Activated CD4-positive, alpha-beta memory T cell treated with anti-CD3 and anti-CD28 coated beads for 36 hours (primary cell): ENCODE data around the gene OR9K2. TPM values are rescaled to one million over a fixed set of nuclear protein-coding genes. Genes with fewer than 3 reads are reported as not detected.
"Not testable (repeated sequence)": the region's sequence is repeated elsewhere in the genome, so short reads cannot be mapped to it uniquely, and the experiment has no call there.

Source experiments
- CTCF ChIA-PET: fragments of 350-600 bp; sonication (Branson Sonifier 250); formaldehyde crosslinking; loops from one replicate; lab custom pipeline; 2021; ENCODE audit warnings: antibody characterized with exemption, inconsistent platforms; lab: Charles Lee
- POLR2A ChIA-PET: fragments of 350-600 bp; sonication (Branson Sonifier 250); formaldehyde crosslinking; loops from one replicate; lab custom pipeline; 2021; ENCODE audit warnings: antibody characterized with exemption; lab: Charles Lee
- DNase-seq: peaks from one replicate; pipeline ENCODE4 v3.0.0-alpha.2; 2020
- H3K27ac Mint-ChIP-seq: one replicate; pipeline ENCODE4 v1.8.0; 2021; ENCODE audit warnings: mixed read lengths
- H3K27me3 Mint-ChIP-seq: one replicate; pipeline ENCODE4 v1.8.0; 2021; ENCODE audit warnings: mixed read lengths
- H3K36me3 Mint-ChIP-seq: one replicate; pipeline ENCODE4 v1.8.0; 2021; ENCODE audit warnings: mixed read lengths
- H3K4me1 Mint-ChIP-seq: one replicate; pipeline ENCODE4 v1.8.0; 2021; ENCODE audit warnings: low read depth, mixed read lengths
- H3K4me3 Mint-ChIP-seq: one replicate; pipeline ENCODE4 v1.8.0; 2021; ENCODE audit warnings: mild to moderate bottlenecking, mixed read lengths
- H3K9me3 Mint-ChIP-seq: one replicate; pipeline ENCODE4 v1.8.0; 2021; ENCODE audit warnings: mixed read lengths
- intact Hi-C: fragments of 100-400 bp; cut with micrococcal nuclease; formaldehyde crosslinking; loops from one replicate; pipeline ENCODE4 v1.15.1; 2023
- total RNA-seq, 2 experiments: library from RNA; stranded (reverse); gene quantifications; one replicate each; pipeline ENCODE4 v1.2.3, GENCODE V29; 2021

Gene OR9K2
- not detected for total RNA-seq

DNA sequence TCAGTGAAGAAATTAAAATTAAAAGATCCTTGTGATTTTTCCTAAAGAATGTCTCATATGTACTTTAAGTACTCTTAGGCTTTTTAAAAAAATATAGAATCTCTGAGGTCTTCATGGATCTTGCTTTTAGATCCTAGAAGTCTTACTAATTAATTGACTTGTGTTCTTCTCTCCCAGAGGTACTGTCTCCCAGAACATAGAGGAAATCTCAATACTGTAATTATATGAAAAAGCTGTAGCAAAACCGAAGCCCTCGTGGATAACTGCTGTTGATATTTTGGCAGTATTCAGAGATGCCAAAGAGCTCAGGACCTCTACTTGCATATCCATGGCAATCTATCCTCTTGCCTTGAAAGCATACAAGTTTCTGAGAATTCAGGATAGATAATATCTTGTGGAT, at the start of gene OR9K2:
Gene OR9K2, plus strand, starts transcription at position 301 of the 400 bp plus-strand sequence. CDS start 3,429 bp downstream, outside the sequence.
- Mint-ChIP-seq H3K9me3 (no peaks in the 10 kb centered on the region), H3K4me1 (no peaks in the 10 kb centered on the region), H3K4me3 (no peak within 1 kb of the TSS), H3K27me3 (peaks cover 34% of the 10 kb centered on the region), H3K27ac (no peak within 1 kb of the TSS), H3K36me3 (no peaks in the 10 kb centered on the region)
- DNase-seq = no peak
- ChIA-PET CTCF (no interaction called here), POLR2A (no interaction called here)
- intact Hi-C loops = no loop called here

DNA sequence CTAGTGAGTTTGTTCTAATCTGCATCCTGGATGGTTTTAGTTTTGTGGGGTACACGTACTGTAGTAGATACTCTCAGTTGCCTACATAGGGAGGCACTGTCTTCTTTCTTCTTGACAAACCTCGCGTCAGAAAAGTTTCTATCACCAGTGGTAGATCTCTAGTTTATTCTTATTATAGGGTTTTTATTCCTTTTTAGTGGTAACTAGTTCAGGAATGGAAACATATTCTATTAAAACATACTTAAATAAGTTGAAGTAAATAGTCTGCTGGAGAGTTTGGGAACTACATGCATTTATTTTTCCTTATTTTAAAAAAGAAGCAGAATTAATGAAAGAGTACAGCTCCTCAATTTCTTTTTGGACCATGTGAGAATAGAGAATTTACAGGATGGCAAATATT, 33.6 kb upstream of the OR9K2 start:
- H3K4me3 Mint-ChIP-seq = no peak overlapping the region
- ChIA-PET POLR2A (no interaction called here), CTCF (no interaction called here)
- intact Hi-C loops = no loop called here
- H3K27me3 Mint-ChIP-seq = peaks cover 18% of the 10 kb centered on the region
- no peaks in the 10 kb centered on the region for H3K4me1 Mint-ChIP-seq
- no peak for DNase-seq
- no peak overlapping the region for H3K27ac Mint-ChIP-seq
- H3K9me3 Mint-ChIP-seq = no peaks in the 10 kb centered on the region
- H3K36me3 Mint-ChIP-seq = no peaks in the 10 kb centered on the region

DNA sequence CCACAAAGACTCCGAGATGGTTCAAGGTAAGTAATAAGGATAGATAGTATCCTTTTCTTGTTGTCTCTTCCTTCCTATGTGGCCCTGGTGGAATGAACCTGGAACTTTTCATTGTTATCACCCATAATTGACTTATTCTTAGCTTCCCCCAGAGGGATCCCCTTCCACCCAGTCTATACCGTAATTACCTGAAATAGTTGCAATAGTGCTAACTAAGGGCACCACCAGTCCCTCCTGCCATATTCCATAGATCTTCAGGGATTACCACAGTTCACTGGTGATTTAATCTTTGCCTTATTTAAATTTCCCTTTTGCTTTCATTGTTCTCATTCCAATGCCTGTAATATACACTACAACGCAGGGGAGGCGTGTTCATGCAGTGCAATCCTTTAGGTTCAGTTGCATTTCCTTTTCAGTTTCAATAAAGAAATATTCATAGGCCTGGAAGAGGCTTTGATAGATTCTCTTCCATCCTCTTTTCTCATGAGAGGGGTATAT, 13.8 kb upstream of the OR9K2 start:
- Mint-ChIP-seq H3K9me3 (no peaks in the 10 kb centered on the region), H3K4me3 (no peak overlapping the region), H3K36me3 (no peaks in the 10 kb centered on the region), H3K27ac (no peak overlapping the region), H3K4me1 (no peaks in the 10 kb centered on the region), H3K27me3 (peaks cover 7% of the 10 kb centered on the region)
- CTCF ChIA-PET = interaction anchor here (0.5 kb wide), 1 partner anchor 145 kb away, joined by 3 read pairs; no protein-coding TSS in a partner anchor
- no peak for DNase-seq
- intact Hi-C loops = no loop called here
- POLR2A ChIA-PET = no interaction called here

DNA sequence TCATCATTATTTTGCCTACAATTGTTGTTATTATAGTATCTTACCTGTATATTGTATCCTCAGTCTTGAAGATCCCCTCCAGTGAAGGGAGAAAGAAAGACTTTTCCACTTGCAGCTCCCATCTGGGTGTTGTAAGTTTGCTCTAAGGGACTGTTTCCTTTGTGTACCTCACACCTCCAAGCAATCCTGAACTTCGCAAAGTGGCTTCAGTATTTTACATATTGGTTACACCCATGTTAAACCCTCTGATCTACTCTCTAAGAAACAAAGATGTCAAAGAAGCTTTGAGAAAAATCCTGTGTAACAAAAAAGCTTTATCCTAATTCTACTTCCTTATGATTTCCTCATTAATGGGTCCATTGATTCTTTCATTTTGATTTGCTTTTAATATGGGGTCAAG, 10.1 kb upstream of the OR9K2 start:
- Mint-ChIP-seq H3K27me3 (peaks cover 25% of the 10 kb centered on the region), H3K4me3 (no peak overlapping the region), H3K4me1 (no peaks in the 10 kb centered on the region), H3K27ac (no peak overlapping the region), H3K36me3 (no peaks in the 10 kb centered on the region), H3K9me3 (no peaks in the 10 kb centered on the region)
- intact Hi-C loops = no loop called here
- POLR2A ChIA-PET = no interaction called here
- no peak for DNase-seq
- CTCF ChIA-PET = no interaction called here

- no peaks in the 10 kb centered on the region for H3K4me1 Mint-ChIP-seq
- no peaks in the 10 kb centered on the region for H3K9me3 Mint-ChIP-seq
- peaks cover 34% of the 10 kb centered on the region for H3K27me3 Mint-ChIP-seq
- H3K36me3 Mint-ChIP-seq = no peaks in the 10 kb centered on the region
- no peak overlapping the region for H3K27ac Mint-ChIP-seq
- CTCF ChIA-PET = interaction anchor here (1.0 kb wide), 1 partner anchor 9 kb away, joined by 5 read pairs; no protein-coding TSS in a partner anchor
- H3K4me3 Mint-ChIP-seq = no peak overlapping the region
- intact Hi-C loops = no loop called here
- DNase-seq = no peak
- POLR2A ChIA-PET = no interaction called here
Observed at GRCh38 chr12:55132816-55133215, 6.6 kb downstream of the OR9K2 start.

GRCh38 chr12:55142669-55143565, 16.7 kb downstream of the OR9K2 start:
- no peaks in the 10 kb centered on the region for H3K9me3 Mint-ChIP-seq
- no peaks in the 10 kb centered on the region for H3K27me3 Mint-ChIP-seq
- H3K27ac Mint-ChIP-seq = no peak overlapping the region
- peak; percentile 41 for DNase-seq
- ChIA-PET POLR2A (no interaction called here), CTCF (interaction anchor here (0.6 to 2.0 kb wide), 11 partner anchors 10 to 441 kb away, joined by 3 to 19 read pairs (median 6); no protein-coding TSS in a partner anchor)
- H3K36me3 Mint-ChIP-seq = no peaks in the 10 kb centered on the region
- H3K4me1 Mint-ChIP-seq = peaks cover 5% of the 10 kb centered on the region
- H3K4me3 Mint-ChIP-seq = no peak overlapping the region
- intact Hi-C loops = loop anchor here (1.0 to 10.0 kb wide), 4 partner anchors 71 to 441 kb away; no protein-coding TSS in a partner anchor

DNA sequence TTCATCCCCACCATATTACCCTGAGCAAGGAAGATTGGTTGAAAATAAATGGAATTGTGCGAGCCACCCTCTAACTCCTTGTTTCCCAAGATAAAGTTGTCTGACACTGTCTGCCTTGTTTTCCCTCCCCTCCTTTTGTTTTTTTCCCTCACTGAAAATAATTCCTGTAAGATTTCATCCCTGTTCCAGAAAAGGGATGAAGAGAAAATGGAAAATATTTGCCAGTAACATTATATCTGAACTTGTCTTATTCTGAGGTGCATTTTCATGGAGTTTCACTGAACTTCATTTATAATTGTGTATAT, 17.3 kb downstream of the OR9K2 start:
- Mint-ChIP-seq H3K4me1 (peaks cover 5% of the 10 kb centered on the region), H3K27ac (no peak overlapping the region), H3K27me3 (no peaks in the 10 kb centered on the region), H3K9me3 (no peaks in the 10 kb centered on the region), H3K4me3 (no peak overlapping the region), H3K36me3 (no peaks in the 10 kb centered on the region)
- CTCF ChIA-PET = interaction anchor here (0.7 to 1.0 kb wide), 5 partner anchors 75 to 441 kb away, joined by 3 to 6 read pairs (median 3); no protein-coding TSS in a partner anchor
- DNase-seq = no peak
- intact Hi-C loops = loop anchor here (1.0 to 10.0 kb wide), 4 partner anchors 71 to 441 kb away; no protein-coding TSS in a partner anchor
- POLR2A ChIA-PET = no interaction called here

- intact Hi-C loops, H3K27me3 Mint-ChIP-seq, H3K4me3 Mint-ChIP-seq, H3K9me3 Mint-ChIP-seq, H3K36me3 Mint-ChIP-seq, CTCF ChIA-PET, H3K27ac Mint-ChIP-seq, H3K4me1 Mint-ChIP-seq, POLR2A ChIA-PET, DNase-seq: not testable (repeated sequence)
Observed at GRCh38 chr12:55167010-55167640, 40.9 kb downstream of the OR9K2 start.

DNA sequence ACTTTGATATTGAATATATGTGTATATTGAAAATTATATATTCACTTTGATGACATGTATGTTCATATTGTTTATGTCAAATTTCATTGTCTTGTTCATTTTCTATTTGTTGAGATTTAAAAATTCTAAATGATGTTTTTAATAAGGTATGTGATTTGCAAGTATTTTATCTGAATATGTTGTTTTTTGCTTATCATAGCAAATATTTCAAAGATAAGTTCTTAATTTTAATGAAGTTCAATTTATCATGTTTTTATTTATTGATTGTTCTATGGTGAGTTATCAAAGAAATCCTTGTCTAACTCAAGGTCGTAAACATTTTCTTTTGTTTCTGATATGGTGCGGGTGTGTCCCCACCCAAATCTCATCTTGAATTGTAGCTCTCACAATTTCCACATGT, 45.2 kb downstream of the OR9K2 start:
- no peaks in the 10 kb centered on the region for H3K9me3 Mint-ChIP-seq
- POLR2A ChIA-PET = no interaction called here

GRCh38 chr12:55171846-55172245, 45.6 kb downstream of the OR9K2 start:
- H3K27ac Mint-ChIP-seq, H3K36me3 Mint-ChIP-seq, H3K4me1 Mint-ChIP-seq, H3K9me3 Mint-ChIP-seq, H3K4me3 Mint-ChIP-seq, POLR2A ChIA-PET, DNase-seq, H3K27me3 Mint-ChIP-seq, CTCF ChIA-PET, intact Hi-C loops: not testable (repeated sequence)

More for the DNA sequence above, 45.2 kb downstream of the OR9K2 start:
- Mint-ChIP-seq H3K27ac (no peak overlapping the region), H3K36me3 (no peaks in the 10 kb centered on the region), H3K4me3 (no peak overlapping the region), H3K27me3 (peaks cover 7% of the 10 kb centered on the region), H3K4me1 (no peaks in the 10 kb centered on the region)
- no peak for DNase-seq
- CTCF ChIA-PET = no interaction called here
- intact Hi-C loops = no loop called here

- Mint-ChIP-seq H3K9me3 (peaks cover 2% of the 10 kb centered on the region), H3K4me3 (no peak overlapping the region), H3K27me3 (peaks cover 9% of the 10 kb centered on the region), H3K36me3 (no peaks in the 10 kb centered on the region), H3K4me1 (no peaks in the 10 kb centered on the region), H3K27ac (no peak overlapping the region)
- CTCF ChIA-PET = interaction anchor here (1.6 kb wide), 1 partner anchor 16 kb away, joined by 4 read pairs; no protein-coding TSS in a partner anchor
- intact Hi-C loops = no loop called here
- POLR2A ChIA-PET = no interaction called here
- no peak for DNase-seq
Observed at GRCh38 chr12:55172686-55173085, 46.5 kb downstream of the OR9K2 start.

- H3K27me3 Mint-ChIP-seq = peaks cover 16% of the 10 kb centered on the region
- no peak overlapping the region for H3K27ac Mint-ChIP-seq
Observed at GRCh38 chr12:55173456-55173855, 47.2 kb downstream of the OR9K2 start.

More at GRCh38 chr12:55173456-55173855, 47.2 kb downstream of the OR9K2 start:
- H3K4me1 Mint-ChIP-seq = no peaks in the 10 kb centered on the region
- ChIA-PET CTCF (interaction anchor here (1.3 to 1.6 kb wide), 2 partner anchors 16 to 483 kb away, joined by 4 read pairs; no protein-coding TSS in a partner anchor), POLR2A (no interaction called here)
- H3K9me3 Mint-ChIP-seq = peaks cover 10% of the 10 kb centered on the region
- H3K36me3 Mint-ChIP-seq = no peaks in the 10 kb centered on the region
- no peak overlapping the region for H3K4me3 Mint-ChIP-seq
- intact Hi-C loops = no loop called here
- DNase-seq = no peak
